Trophoblast cell (in vitro differentiated cells and primary cell): Measurements from ENCODE around the gene KCNK5.

Experiments
- DNase-seq, 2 donors: peaks; one replicate each; pipeline ENCODE4 v3.0.0-alpha.2; 2016
- H2AFZ ChIP-seq: 2 replicates; pipeline ENCODE4 v1.6.1; 2013; ENCODE audit warnings: low read length, moderate library complexity, mild to moderate bottlenecking; ENCODE audit not compliant: insufficient read depth, poor library complexity
- H2AK5ac ChIP-seq: 2 replicates; pipeline ENCODE4 v1.6.1; 2013; ENCODE audit warnings: mild to moderate bottlenecking, low read length
- H2BK120ac ChIP-seq: 2 replicates; pipeline ENCODE4 v1.6.1; 2013; ENCODE audit warnings: low read length, mild to moderate bottlenecking, moderate library complexity; ENCODE audit not compliant: insufficient read depth, poor library complexity
- H2BK12ac ChIP-seq: 2 replicates; pipeline ENCODE4 v1.6.1; 2013; ENCODE audit warnings: mild to moderate bottlenecking, low read length, moderate library complexity
- H2BK5ac ChIP-seq: 2 replicates; pipeline ENCODE4 v1.6.1; 2013; ENCODE audit warnings: low read length, low read depth, moderate library complexity, mild to moderate bottlenecking; ENCODE audit not compliant: poor library complexity
- H3K14ac ChIP-seq: 2 replicates; pipeline ENCODE4 v1.6.1; 2013; ENCODE audit warnings: mild to moderate bottlenecking, low read length
- H3K18ac ChIP-seq: 2 replicates; pipeline ENCODE4 v1.6.1; 2013; ENCODE audit warnings: mild to moderate bottlenecking, low read length
- H3K23ac ChIP-seq: 2 replicates; pipeline ENCODE4 v1.6.1; 2013; ENCODE audit warnings: low read length
- H3K27ac ChIP-seq: 2 replicates; pipeline ENCODE4 v1.5.1; 2013; ENCODE audit warnings: low read depth, mild to moderate bottlenecking, inconsistent platforms, low read length, moderate library complexity
- H3K27me3 ChIP-seq: 2 replicates; pipeline ENCODE4 v1.6.1; 2013; ENCODE audit warnings: inconsistent platforms, mild to moderate bottlenecking, low read length, moderate library complexity; ENCODE audit not compliant: insufficient read depth
- H3K36me3 ChIP-seq, 2 experiments: 1 replicate in 1 of 2; 2 replicates in 1 of 2; pipeline ENCODE4 v1.6.1; 2013; ENCODE audit warnings: low read length in 2 of 2, mild to moderate bottlenecking in 2 of 2, moderate library complexity in 1 of 2; ENCODE audit not compliant: insufficient read depth in 2 of 2, control insufficient read depth in 1 of 2
- H3K4ac ChIP-seq: 2 replicates; pipeline ENCODE4 v1.6.1; 2013; ENCODE audit warnings: low read depth, mild to moderate bottlenecking, low read length, moderate library complexity
- H3K4me1 ChIP-seq, 2 experiments: 1 replicate in 1 of 2; 2 replicates in 1 of 2; pipeline ENCODE4 v1.6.1; 2013; ENCODE audit warnings: low read length in 2 of 2, mild to moderate bottlenecking in 2 of 2, moderate library complexity in 1 of 2; ENCODE audit not compliant: insufficient read depth in 2 of 2, control insufficient read depth in 1 of 2
- H3K4me2 ChIP-seq: 2 replicates; pipeline ENCODE4 v1.6.1; 2013; ENCODE audit warnings: inconsistent platforms, mild to moderate bottlenecking, low read length, moderate library complexity
- H3K4me3 ChIP-seq: 2 replicates; pipeline ENCODE4 v1.5.1; 2013; ENCODE audit warnings: mild to moderate bottlenecking, low read depth, low read length, inconsistent platforms
- H3K79me1 ChIP-seq: one replicate; pipeline ENCODE4 v1.6.1; 2013; ENCODE audit warnings: low read length
- H3K79me2 ChIP-seq: 2 replicates; pipeline ENCODE4 v1.6.1; 2013; ENCODE audit warnings: low read length, mild to moderate bottlenecking; ENCODE audit not compliant: control insufficient read depth, insufficient read depth, poor library complexity
- H3K9ac ChIP-seq: 2 replicates; pipeline ENCODE4 v1.6.1; 2013; ENCODE audit warnings: mild to moderate bottlenecking, low read length
- H3K9me3 ChIP-seq: 2 replicates; pipeline ENCODE4 v1.6.1; 2013; ENCODE audit warnings: low read depth, mild to moderate bottlenecking, control low read depth, inconsistent platforms, low read length; ENCODE audit not compliant: insufficient read depth
- H4K12ac ChIP-seq: 2 replicates; pipeline ENCODE4 v1.6.1; 2013; ENCODE audit warnings: low read depth, mild to moderate bottlenecking, low read length, moderate library complexity
- H4K8ac ChIP-seq: 2 replicates; pipeline ENCODE4 v1.6.1; 2013; ENCODE audit warnings: low read depth, mild to moderate bottlenecking, low read length, moderate library complexity
- H4K91ac ChIP-seq: one replicate; pipeline ENCODE4 v1.6.1; 2013; ENCODE audit warnings: low read depth, mild to moderate bottlenecking, low read length, moderate library complexity
- WGBS: extraction: QIAGEN DNeasy Blood & Tissue Kit; methylation state at CpG from one replicate; pipeline ENCODE4 v1.1.7; 2013; ENCODE audit warnings: missing lambda C conversion rate; ENCODE audit not compliant: insufficient read length, insufficient coverage; ENCODE audit errors: extremely low coverage; 5-methylcytosine and 5-hydroxymethylcytosine counted together

KCNK5 gene

DNA sequence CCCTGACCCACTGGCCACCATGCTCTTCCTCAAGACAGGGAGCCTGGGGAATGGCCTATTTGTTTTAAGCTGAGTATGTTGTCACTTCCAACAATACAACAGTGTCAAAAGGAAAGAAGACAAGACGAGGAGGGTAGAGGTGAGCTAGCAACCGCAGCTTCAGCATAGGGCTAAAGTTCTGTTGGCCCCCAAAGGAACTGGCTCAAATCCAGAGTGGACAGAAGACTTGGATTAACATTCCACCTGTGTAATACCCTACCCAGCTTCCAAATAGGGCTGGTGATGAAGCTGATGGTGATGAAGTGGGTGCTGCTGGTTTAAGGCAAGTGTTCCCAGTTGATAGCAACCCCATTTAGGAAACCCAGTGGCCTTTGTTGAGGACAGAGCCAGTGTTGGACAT is 31.7 kb upstream of the KCNK5 start:
- H3K27ac ChIP-seq = no peak overlapping the region
- no peak overlapping the region for H3K18ac ChIP-seq
- no peak overlapping the region for H3K14ac ChIP-seq
- H2BK5ac ChIP-seq = no peak overlapping the region
- H4K12ac ChIP-seq = no peak overlapping the region
- no peak overlapping the region for H2BK120ac ChIP-seq
- H4K91ac ChIP-seq = no peak overlapping the region
- H2AK5ac ChIP-seq = no peak overlapping the region
- H2BK12ac ChIP-seq = no peak overlapping the region
- no peak overlapping the region for H3K4ac ChIP-seq
- H3K36me3 ChIP-seq = no peaks in the 10 kb centered on the region
- no peaks in the 10 kb centered on the region for H3K4me1 ChIP-seq
- H3K9ac ChIP-seq = no peak overlapping the region
- no peak for DNase-seq
- no peaks in the 10 kb centered on the region for H3K79me1 ChIP-seq
- H3K23ac ChIP-seq = no peak overlapping the region
- no peak overlapping the region for H3K4me2 ChIP-seq
- no peak overlapping the region for H4K8ac ChIP-seq
- no CpG with 5 or more reads among the region's 2 CpGs for WGBS
- H3K4me3 ChIP-seq = no peak overlapping the region
- H3K27me3 ChIP-seq = no peaks in the 10 kb centered on the region
- no peaks in the 10 kb centered on the region for H3K79me2 ChIP-seq
- H3K9me3 ChIP-seq = no peaks in the 10 kb centered on the region
- no peak overlapping the region for H2AFZ ChIP-seq

DNA sequence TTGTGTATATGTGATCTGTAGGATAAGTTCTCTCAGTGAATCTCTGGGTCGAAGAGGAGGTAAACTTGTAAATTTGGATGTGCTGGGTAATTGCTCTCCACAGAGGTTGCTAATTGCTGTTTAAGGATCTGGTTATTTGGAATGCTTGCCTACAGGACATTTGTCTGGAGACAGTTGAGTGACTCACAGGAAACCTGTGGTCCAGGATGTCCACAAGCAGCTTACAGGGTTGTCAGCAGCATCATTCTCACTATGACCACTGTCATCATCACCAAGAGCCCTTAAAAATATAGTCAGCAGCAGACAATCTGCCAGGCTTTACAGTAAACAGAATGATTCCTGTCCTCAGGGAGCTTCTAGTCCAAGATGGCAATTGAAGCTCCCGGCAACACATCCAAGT is 31.2 kb upstream of the KCNK5 start:
- no peak overlapping the region for H2BK12ac ChIP-seq
- no peak overlapping the region for H3K14ac ChIP-seq
- WGBS = no CpG with 5 or more reads among the region's 2 CpGs

DNA sequence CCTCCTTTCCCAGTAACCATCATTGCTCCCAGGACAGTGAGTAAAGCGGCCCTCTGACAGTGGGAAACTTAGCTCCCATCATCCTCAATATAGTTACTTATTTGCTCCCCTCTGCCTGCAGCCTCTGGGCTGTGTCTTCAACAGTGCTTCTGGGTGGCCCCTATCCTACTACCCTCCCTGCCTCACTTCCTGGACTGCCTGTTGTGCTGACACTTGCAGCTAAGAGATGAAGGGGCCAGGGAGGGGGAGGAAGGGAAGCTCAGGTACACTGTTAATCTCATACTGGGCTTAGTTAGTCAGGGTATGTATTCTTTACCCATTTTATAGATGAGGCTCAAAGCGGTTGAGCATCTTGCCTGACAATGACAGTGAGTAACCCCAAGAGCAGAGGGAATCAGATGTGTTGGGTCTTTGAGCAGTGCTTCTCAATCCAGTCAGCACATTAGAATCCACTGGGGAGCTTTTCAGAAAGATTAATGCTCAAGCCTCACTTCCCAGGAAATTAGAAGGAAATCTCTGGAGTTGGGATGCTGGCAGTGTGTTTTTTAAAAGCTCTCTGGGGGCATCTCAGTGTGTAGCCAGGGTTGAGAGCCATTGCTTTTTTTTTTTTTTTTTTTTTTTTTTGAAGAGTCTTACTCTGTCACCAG is 27.1 kb upstream of the KCNK5 start:
- Histone ChIP-seq H3K4me2 (no peak overlapping the region), H3K27ac (no peak overlapping the region), H2BK120ac (no peak overlapping the region), H4K8ac (no peak overlapping the region), H2AFZ (no peak overlapping the region), H2AK5ac (no peak overlapping the region), H3K4ac (no peak overlapping the region), H3K4me1 (no peaks in the 10 kb centered on the region), H3K9ac (no peak overlapping the region), H3K9me3 (no peaks in the 10 kb centered on the region), H3K79me1 (no peaks in the 10 kb centered on the region), H4K91ac (no peak overlapping the region), H3K79me2 (no peaks in the 10 kb centered on the region), H3K4me3 (no peak overlapping the region), H3K27me3 (no peaks in the 10 kb centered on the region), H3K14ac (no peak overlapping the region), H4K12ac (no peak overlapping the region), H2BK5ac (no peak overlapping the region), H2BK12ac (no peak overlapping the region), H3K36me3 (no peaks in the 10 kb centered on the region), H3K23ac (no peak overlapping the region), H3K18ac (no peak overlapping the region)
- no CpG with 5 or more reads among the region's 2 CpGs for WGBS
- no peak for DNase-seq

More for the DNA sequence above, 31.2 kb upstream of the KCNK5 start:
- Histone ChIP-seq H3K4me2 (no peak overlapping the region), H3K79me1 (no peaks in the 10 kb centered on the region), H3K9me3 (no peaks in the 10 kb centered on the region), H4K8ac (no peak overlapping the region), H3K4me3 (no peak overlapping the region), H4K91ac (no peak overlapping the region), H3K4ac (no peak overlapping the region), H3K4me1 (no peaks in the 10 kb centered on the region), H3K27ac (no peak overlapping the region), H2BK120ac (no peak overlapping the region), H2BK5ac (no peak overlapping the region), H3K36me3 (no peaks in the 10 kb centered on the region), H3K23ac (no peak overlapping the region), H3K9ac (no peak overlapping the region), H3K79me2 (no peaks in the 10 kb centered on the region), H2AK5ac (no peak overlapping the region), H2AFZ (no peak overlapping the region), H3K18ac (no peak overlapping the region), H3K27me3 (no peaks in the 10 kb centered on the region), H4K12ac (no peak overlapping the region)
- no peak for DNase-seq

DNA sequence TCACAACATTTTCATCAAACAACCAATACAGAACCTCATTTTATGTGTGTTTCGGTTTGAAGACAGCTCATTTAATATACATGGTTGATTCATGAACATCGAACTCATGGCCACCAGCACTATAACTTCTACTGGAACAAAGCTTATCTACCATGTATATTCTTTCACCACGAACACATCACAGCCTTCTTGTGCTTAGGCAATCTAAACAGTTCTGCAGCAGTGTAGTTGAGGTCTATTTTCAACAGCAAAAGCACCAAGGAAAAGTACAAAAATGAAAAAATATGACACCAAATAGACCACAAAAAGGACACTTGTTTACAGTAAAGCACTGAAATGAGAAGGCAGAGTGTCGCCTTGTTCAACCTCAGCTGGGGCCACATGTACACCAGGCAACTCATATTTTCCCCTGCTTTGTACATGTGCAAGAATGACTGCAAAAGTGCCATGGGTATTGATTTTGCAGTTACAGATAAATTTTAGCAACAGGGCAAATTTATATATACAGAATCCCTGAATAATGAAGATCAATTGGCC is 25.8 kb upstream of the KCNK5 start:
- H3K27me3 ChIP-seq = no peaks in the 10 kb centered on the region
- no peak overlapping the region for H4K12ac ChIP-seq
- no peak for DNase-seq
- no peak overlapping the region for H2BK12ac ChIP-seq
- no peaks in the 10 kb centered on the region for H3K9me3 ChIP-seq
- H3K4me1 ChIP-seq = no peaks in the 10 kb centered on the region
- H2BK120ac ChIP-seq = no peak overlapping the region
- no peak overlapping the region for H2AFZ ChIP-seq
- no peak overlapping the region for H3K4ac ChIP-seq
- WGBS = no CpG with 5 or more reads among the region's 4 CpGs
- H3K79me1 ChIP-seq = no peaks in the 10 kb centered on the region
- H3K18ac ChIP-seq = no peak overlapping the region
- no peak overlapping the region for H3K4me2 ChIP-seq
- no peak overlapping the region for H3K23ac ChIP-seq
- H3K27ac ChIP-seq = no peak overlapping the region
- no peak overlapping the region for H3K14ac ChIP-seq
- H4K91ac ChIP-seq = no peak overlapping the region
- no peaks in the 10 kb centered on the region for H3K79me2 ChIP-seq
- H3K9ac ChIP-seq = no peak overlapping the region
- H3K36me3 ChIP-seq = no peaks in the 10 kb centered on the region
- H3K4me3 ChIP-seq = no peak overlapping the region
- H4K8ac ChIP-seq = no peak overlapping the region
- no peak overlapping the region for H2BK5ac ChIP-seq
- no peak overlapping the region for H2AK5ac ChIP-seq
